A673 (cell line): Measurements from ENCODE around the gene PARD3.

Experiments used
- EZH2 ChIP-seq: fragments of 200-600 bp; sonication (generic); IDR thresholded peaks from 2 replicates; pipeline ENCODE4 v1.6.1; 2017; ENCODE audit warnings: borderline replicate concordance, low read depth, mild to moderate bottlenecking, mixed read lengths, antibody characterized with exemption, low read length; ENCODE audit not compliant: poor library complexity, severe bottlenecking
- TF ChIP-seq, protein P1 (sequence below): fragments of 300-800, 200-600 bp; sonication (generic); conservative IDR thresholded peaks from 2 replicates; pipeline ENCODE4 v1.5.1; 2017; ENCODE audit warnings: low read depth, mild to moderate bottlenecking, antibody characterized with exemption, low read length, moderate library complexity, mixed read lengths

DNA sequence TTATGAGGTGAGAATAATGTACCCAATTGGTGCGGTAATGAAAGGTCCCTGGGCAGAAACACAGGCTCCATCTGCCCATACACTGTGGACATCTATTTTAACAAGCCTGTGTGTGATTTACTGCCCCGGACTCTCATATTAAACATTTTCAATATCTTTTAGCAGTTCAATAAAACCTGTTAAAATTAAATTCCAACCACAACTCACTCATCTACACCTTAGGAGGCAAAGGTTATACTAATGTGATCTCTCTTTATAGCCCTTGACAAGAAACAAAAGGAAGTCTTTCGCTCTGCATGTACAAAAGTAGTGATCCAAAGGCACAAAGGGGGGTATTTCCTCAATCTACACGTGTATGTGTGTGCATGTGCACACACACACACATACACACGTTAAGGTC is 186.0 kb downstream of the PARD3 start:
- TF ChIP-seq, protein P1, sequence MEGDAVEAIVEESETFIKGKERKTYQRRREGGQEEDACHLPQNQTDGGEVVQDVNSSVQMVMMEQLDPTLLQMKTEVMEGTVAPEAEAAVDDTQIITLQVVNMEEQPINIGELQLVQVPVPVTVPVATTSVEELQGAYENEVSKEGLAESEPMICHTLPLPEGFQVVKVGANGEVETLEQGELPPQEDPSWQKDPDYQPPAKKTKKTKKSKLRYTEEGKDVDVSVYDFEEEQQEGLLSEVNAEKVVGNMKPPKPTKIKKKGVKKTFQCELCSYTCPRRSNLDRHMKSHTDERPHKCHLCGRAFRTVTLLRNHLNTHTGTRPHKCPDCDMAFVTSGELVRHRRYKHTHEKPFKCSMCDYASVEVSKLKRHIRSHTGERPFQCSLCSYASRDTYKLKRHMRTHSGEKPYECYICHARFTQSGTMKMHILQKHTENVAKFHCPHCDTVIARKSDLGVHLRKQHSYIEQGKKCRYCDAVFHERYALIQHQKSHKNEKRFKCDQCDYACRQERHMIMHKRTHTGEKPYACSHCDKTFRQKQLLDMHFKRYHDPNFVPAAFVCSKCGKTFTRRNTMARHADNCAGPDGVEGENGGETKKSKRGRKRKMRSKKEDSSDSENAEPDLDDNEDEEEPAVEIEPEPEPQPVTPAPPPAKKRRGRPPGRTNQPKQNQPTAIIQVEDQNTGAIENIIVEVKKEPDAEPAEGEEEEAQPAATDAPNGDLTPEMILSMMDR = no peak
- TF ChIP-seq EZH2 = no peak
